ENCODE measurements around the gene KIAA0319L.

GRCh38 chr1:35574125-35574654, 17.0 kb upstream of the KIAA0319L start:
- no peak for TF ChIP-seq POLR2A (IDR thresholded peaks at IDR 0.05; ENCODE audit: low read length)
- TF ChIP-seq GATA1 (IDR thresholded peaks at IDR 0.05; ENCODE audit: low read depth, low read length), result no peak

Data from erythroblast (primary cell).